Measurements from ENCODE around the gene FAM53A. TPM values are rescaled to one million over a fixed set of nuclear protein-coding genes. Genes with fewer than 3 reads are reported as not detected.

The FAM53A gene
- total and polyA plus RNA-seq, 2 donors (not counting 1 experiment from before 2014, with no cell fraction given) = 0.65 to 0.99 TPM

DNA sequence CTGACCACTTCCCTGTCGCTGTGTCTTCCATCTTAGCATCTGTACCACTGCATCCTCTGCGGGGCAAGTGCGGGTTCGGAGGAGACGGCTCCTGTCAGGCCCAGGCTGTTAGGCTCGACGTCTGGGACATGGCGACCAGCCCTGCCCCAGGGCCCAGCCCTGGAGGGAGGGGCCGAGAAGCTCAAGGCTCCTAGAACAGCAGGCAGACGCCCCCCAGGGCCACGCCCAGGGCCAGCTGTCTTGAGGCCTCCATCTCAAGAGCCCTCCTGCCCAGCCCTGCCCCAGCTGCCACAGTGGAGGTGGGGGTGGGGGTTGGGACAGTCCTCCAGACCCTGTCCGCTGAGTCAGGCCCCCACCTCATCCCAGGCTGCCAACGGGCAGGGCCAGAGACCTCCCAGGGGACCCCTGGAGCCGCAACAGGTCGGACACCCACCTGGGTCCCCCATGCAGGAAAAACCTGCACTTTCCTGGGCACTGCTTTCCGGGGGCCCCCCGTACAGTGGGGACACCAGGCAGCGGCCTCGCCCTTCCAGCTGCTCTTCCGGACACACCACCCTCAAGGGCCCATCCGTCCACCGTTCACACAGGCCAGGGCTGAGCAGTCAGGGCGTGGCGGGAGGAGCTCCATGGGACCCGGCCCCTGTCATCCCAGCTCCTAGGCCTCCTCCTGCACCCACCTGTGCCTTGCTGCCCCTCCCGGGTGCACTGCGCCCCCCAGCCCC, 83.1 kb downstream of the FAM53A start:
- Histone ChIP-seq H4K20me1 (ENCODE audit: control insufficient read depth, extremely low read depth, insufficient read depth, low read length) (no peaks in the 10 kb centered on the region), H3K79me2 (ENCODE audit: control insufficient read depth, insufficient read depth, low read length) (no peaks in the 10 kb centered on the region), H3K4me2 (ENCODE audit: extremely low read depth, insufficient read depth, low read length) (no peak overlapping the region), H2AFZ (ENCODE audit: low read length) (no peak overlapping the region), H3K9ac (ENCODE audit: insufficient read depth, low read length) (no peak overlapping the region), H3K27ac (ENCODE audit: insufficient read depth, low read length) (no peak overlapping the region), H3K4me3 (replicated peaks in 1 of 4; ENCODE audit: control extremely low read depth in 1 of 4, insufficient read depth in 1 of 4, low read depth in 3 of 4, low read length in 4 of 4) (no peak overlapping the region), H3K27me3 (ENCODE audit: control insufficient read depth, insufficient read depth, low read length) (peaks cover 2% of the 10 kb centered on the region), H3K36me3 (ENCODE audit: control insufficient read depth, insufficient read depth, low read length) (no peaks in the 10 kb centered on the region), H3K9me3 (ENCODE audit: control insufficient read depth, insufficient read depth, low read depth, low read length) (no peaks in the 10 kb centered on the region), H3K4me1 (ENCODE audit: control insufficient read depth, extremely low read depth, insufficient read depth, low read length) (no peaks in the 10 kb centered on the region)
- no peak for DNase-seq (ENCODE audit: low read depth in 2 of 2)
- no peak for TF ChIP-seq EZH2 (IDR thresholded peaks at IDR 0.05; ENCODE audit: low read length, missing control alignments)
- TF ChIP-seq, protein P1, sequence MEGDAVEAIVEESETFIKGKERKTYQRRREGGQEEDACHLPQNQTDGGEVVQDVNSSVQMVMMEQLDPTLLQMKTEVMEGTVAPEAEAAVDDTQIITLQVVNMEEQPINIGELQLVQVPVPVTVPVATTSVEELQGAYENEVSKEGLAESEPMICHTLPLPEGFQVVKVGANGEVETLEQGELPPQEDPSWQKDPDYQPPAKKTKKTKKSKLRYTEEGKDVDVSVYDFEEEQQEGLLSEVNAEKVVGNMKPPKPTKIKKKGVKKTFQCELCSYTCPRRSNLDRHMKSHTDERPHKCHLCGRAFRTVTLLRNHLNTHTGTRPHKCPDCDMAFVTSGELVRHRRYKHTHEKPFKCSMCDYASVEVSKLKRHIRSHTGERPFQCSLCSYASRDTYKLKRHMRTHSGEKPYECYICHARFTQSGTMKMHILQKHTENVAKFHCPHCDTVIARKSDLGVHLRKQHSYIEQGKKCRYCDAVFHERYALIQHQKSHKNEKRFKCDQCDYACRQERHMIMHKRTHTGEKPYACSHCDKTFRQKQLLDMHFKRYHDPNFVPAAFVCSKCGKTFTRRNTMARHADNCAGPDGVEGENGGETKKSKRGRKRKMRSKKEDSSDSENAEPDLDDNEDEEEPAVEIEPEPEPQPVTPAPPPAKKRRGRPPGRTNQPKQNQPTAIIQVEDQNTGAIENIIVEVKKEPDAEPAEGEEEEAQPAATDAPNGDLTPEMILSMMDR (conservative IDR thresholded peaks at IDR 0.05 in 1 of 2, IDR thresholded peaks at IDR 0.05 in 1 of 2; ENCODE audit: low read depth in 1 of 2, low read length in 2 of 2) = no peak

DNA sequence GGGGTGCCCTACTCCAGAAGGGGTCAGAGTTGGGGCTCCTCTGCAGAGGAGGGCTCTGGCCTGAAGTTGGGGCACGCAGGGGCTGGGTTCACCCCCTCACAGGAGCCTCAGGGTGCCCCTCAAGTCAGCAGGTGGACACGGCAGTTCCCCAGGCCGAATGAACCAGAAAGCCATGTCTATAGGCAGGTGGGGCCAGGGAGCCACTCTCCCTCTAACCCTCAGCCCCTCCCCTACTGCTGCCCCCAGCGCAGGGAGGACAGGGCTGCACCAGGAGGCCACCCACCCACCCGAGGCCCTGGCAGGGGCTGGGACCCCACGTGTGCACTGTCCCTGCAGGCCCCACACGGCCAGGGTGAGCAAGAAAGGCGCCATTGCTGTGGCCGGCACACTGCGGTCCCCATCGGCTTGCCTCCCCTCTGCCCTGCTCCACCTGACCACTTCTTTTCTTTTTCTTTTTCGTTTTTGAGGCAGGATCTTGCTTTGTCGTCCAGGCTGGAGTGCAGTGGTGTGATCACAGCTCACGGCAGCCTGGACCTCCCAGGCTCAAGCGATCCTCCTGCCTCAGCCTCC, 83.8 kb downstream of the FAM53A start:
- no peak overlapping the region for H3K4me3 ChIP-seq (replicated peaks in 1 of 4; ENCODE audit: control extremely low read depth in 1 of 4, insufficient read depth in 1 of 4, low read depth in 3 of 4, low read length in 4 of 4)
- no peaks in the 10 kb centered on the region for H4K20me1 ChIP-seq (ENCODE audit: control insufficient read depth, extremely low read depth, insufficient read depth, low read length)
- TF ChIP-seq, protein P1 (conservative IDR thresholded peaks at IDR 0.05 in 1 of 2, IDR thresholded peaks at IDR 0.05 in 1 of 2; ENCODE audit: low read depth in 1 of 2, low read length in 2 of 2) = no peak
- TF ChIP-seq EZH2 (IDR thresholded peaks at IDR 0.05; ENCODE audit: low read length, missing control alignments) = no peak
- no peaks in the 10 kb centered on the region for H3K9me3 ChIP-seq (ENCODE audit: control insufficient read depth, insufficient read depth, low read depth, low read length)
- no peak overlapping the region for H3K9ac ChIP-seq (ENCODE audit: insufficient read depth, low read length)
- no peaks in the 10 kb centered on the region for H3K79me2 ChIP-seq (ENCODE audit: control insufficient read depth, insufficient read depth, low read length)
- DNase-seq (ENCODE audit: low read depth in 2 of 2) = no peak
- no peak overlapping the region for H3K4me2 ChIP-seq (ENCODE audit: extremely low read depth, insufficient read depth, low read length)
- H3K27ac ChIP-seq (ENCODE audit: insufficient read depth, low read length) = no peak overlapping the region
- H3K27me3 ChIP-seq (ENCODE audit: control insufficient read depth, insufficient read depth, low read length) = peaks cover 2% of the 10 kb centered on the region
- H3K36me3 ChIP-seq (ENCODE audit: control insufficient read depth, insufficient read depth, low read length) = no peaks in the 10 kb centered on the region
- H2AFZ ChIP-seq (ENCODE audit: low read length) = no peak overlapping the region
- H3K4me1 ChIP-seq (ENCODE audit: control insufficient read depth, extremely low read depth, insufficient read depth, low read length) = no peaks in the 10 kb centered on the region

DNA sequence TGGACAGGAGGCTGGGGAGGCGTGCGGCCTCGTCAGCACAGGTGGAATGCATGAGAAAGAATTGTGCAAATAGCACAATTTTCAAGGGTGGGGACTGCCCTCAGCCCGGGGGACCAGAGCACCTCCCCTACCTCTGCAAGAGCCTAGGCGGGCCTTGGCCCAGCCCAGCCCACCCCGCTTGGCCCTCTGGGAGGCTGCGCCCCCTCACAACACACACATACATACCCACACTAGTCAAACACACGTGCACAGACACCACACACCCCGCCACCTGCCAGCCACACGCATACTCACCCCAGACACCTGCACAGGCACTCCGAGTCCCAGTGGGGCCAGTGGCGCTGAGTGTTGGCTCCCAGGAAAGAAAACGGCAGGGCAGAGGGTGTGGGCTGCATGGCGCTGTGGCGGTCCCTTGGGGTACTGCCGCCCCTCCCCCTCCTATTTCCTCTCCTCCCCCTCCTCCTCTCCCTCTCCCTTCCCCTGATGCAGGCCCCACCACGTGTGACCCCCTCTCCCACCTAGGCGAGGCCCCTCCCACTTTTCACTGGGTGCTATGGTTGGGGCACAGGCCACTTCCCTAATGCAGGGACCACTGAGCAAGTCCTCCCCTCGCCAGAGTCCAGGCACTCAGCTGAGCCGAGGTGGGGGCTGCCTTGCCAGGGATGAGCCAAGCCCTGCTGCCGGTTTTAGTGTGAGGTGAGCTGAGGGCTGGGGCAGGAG, 84.5 kb downstream of the FAM53A start:
- H3K4me3 ChIP-seq (replicated peaks in 1 of 4; ENCODE audit: control extremely low read depth in 1 of 4, insufficient read depth in 1 of 4, low read depth in 3 of 4, low read length in 4 of 4) = no peak overlapping the region
- H3K4me1 ChIP-seq (ENCODE audit: control insufficient read depth, extremely low read depth, insufficient read depth, low read length) = no peaks in the 10 kb centered on the region
- no peak for TF ChIP-seq EZH2 (IDR thresholded peaks at IDR 0.05; ENCODE audit: low read length, missing control alignments)
- TF ChIP-seq, protein P1 (conservative IDR thresholded peaks at IDR 0.05 in 1 of 2, IDR thresholded peaks at IDR 0.05 in 1 of 2; ENCODE audit: low read depth in 1 of 2, low read length in 2 of 2) = no peak
- H3K9ac ChIP-seq (ENCODE audit: insufficient read depth, low read length) = no peak overlapping the region
- no peaks in the 10 kb centered on the region for H3K79me2 ChIP-seq (ENCODE audit: control insufficient read depth, insufficient read depth, low read length)
- no peak overlapping the region for H2AFZ ChIP-seq (ENCODE audit: low read length)
- no peak overlapping the region for H3K4me2 ChIP-seq (ENCODE audit: extremely low read depth, insufficient read depth, low read length)
- no peaks in the 10 kb centered on the region for H3K9me3 ChIP-seq (ENCODE audit: control insufficient read depth, insufficient read depth, low read depth, low read length)
- H3K27me3 ChIP-seq (ENCODE audit: control insufficient read depth, insufficient read depth, low read length) = peaks cover 2% of the 10 kb centered on the region
- no peak overlapping the region for H3K27ac ChIP-seq (ENCODE audit: insufficient read depth, low read length)
- no peaks in the 10 kb centered on the region for H4K20me1 ChIP-seq (ENCODE audit: control insufficient read depth, extremely low read depth, insufficient read depth, low read length)
- H3K36me3 ChIP-seq (ENCODE audit: control insufficient read depth, insufficient read depth, low read length) = no peaks in the 10 kb centered on the region
- no peak for DNase-seq (ENCODE audit: low read depth in 2 of 2)

Measured in fibroblast of lung (primary cell).